HG03378 (cell line): ENCODE measurements around the gene ANAPC2.

Experiments
- ATAC-seq: cut with Tn5 transposase; IDR thresholded peaks from one replicate; pipeline ENCODE4 v1.9.1; 2021; ENCODE audit warnings: mild to moderate bottlenecking, moderate library complexity; ENCODE audit not compliant: unreplicated experiment

ANAPC2 gene

GRCh38 chr9:137164370-137165249, 23.8 kb downstream of the ANAPC2 start:
- ATAC-seq = no peak

- ATAC-seq = no peak
Measured at GRCh38 chr9:137163805-137164204, 24.6 kb downstream of the ANAPC2 start.

- ATAC-seq = no peak
Measured at GRCh38 chr9:137163365-137163715, 25.0 kb downstream of the ANAPC2 start.

DNA sequence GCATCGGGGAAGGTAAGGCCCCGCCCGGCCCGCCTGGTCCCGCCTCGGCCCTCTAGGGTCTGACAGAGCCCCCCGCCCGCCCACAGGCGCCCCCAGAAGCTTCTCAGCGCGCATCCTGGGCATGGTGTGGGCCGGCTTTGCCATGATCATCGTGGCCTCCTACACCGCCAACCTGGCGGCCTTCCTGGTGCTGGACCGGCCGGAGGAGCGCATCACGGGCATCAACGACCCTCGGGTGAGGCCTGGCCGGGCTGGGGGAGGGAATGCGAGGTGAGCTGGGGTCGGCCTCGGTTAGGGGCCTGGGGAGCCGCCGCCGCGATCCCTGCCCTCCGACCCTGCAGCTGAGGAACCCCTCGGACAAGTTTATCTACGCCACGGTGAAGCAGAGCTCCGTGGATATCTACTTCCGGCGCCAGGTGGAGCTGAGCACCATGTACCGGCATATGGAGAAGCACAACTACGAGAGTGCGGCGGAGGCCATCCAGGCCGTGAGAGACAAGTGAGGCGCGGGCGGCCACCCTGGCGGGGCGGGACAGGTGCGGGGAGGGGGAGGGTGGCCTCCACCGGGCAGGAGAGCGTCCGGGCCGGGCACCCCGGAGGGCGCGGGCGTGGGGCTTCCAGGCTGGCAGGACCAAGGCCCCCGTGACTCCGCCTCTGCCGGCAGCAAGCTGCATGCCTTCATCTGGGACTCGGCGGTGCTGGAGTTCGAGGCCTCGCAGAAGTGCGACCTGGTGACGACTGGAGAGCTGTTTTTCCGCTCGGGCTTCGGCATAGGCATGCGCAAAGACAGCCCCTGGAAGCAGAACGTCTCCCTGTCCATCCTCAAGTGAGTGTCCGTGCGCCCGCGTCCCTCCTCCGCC, 25.6 kb downstream of the ANAPC2 start:
- no peak for ATAC-seq

DNA sequence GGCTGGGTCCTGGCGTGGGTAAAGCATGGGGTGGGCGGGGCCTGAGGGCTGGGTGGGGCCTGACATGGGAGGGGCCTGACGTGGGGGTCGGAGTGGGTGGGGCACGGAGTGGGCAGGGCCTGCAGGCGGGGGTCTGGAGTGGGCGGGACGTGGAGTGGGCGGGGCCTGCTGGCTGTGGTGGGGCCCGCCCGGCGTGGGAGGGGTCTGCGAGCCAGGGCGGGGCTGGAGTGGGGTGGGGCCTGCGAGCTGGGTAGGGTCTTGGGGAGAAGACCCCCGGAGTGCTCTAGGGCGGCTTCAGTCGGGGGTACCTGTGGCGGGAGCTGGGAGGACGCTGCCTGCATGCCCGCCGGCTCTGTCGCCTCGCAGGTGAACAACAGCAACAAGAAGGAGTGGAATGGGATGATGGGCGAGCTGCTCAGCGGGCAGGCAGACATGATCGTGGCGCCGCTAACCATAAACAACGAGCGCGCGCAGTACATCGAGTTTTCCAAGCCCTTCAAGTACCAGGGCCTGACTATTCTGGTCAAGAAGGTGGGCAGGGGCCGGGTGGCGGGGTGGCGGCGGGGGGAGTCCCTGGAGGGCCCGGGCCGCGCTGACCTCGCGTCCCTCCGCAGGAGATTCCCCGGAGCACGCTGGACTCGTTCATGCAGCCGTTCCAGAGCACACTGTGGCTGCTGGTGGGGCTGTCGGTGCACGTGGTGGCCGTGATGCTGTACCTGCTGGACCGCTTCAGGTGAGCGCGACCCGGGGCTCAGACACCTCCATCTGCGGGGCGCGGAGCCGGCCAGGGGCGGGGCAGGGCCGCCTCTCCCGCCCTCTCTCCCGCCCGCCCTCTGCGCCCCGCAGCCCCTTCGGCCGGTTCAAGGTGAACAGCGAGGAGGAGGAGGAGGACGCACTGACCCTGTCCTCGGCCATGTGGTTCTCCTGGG, 26.5 kb downstream of the ANAPC2 start:
- ATAC-seq = no peak

DNA sequence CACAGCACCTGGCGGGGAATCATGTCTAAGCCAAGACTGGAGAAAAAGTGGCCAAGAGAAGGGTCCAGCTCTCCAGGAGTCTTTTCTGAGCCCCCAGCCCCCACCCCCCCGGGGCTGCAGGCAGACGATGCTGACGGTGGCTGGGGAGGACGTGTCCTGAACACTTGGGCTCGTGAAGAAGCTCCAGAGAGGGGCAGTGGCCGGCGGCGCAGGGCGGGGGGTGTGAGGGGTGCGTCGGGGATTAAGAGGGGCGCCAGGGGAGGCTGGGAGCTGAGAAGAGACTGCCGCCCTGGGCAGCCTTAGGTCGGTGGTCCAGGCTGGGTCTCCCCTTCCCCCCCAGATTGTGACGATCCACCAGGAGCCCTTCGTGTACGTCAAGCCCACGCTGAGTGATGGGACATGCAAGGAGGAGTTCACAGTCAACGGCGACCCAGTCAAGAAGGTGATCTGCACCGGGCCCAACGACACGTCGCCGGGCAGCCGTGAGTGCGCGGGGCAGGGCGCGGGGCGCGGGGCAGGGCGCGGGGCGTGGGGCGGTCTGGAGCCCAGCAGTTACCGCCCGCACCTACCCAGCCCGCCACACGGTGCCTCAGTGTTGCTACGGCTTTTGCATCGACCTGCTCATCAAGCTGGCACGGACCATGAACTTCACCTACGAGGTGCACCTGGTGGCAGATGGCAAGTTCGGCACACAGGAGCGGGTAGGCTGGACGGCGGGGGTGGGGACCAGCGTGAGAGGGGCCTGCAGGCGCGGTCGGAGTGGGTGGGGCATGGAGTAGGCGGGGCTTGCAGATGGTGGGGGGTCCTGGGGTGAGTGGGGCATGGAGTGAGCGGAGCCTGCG, 27.4 kb downstream of the ANAPC2 start:
- ATAC-seq = no peak

- ATAC-seq = no peak
Measured at GRCh38 chr9:137160054-137160425, 28.3 kb downstream of the ANAPC2 start.

- ATAC-seq = no peak
Measured at GRCh38 chr9:137159105-137160053, 29.0 kb downstream of the ANAPC2 start.

DNA sequence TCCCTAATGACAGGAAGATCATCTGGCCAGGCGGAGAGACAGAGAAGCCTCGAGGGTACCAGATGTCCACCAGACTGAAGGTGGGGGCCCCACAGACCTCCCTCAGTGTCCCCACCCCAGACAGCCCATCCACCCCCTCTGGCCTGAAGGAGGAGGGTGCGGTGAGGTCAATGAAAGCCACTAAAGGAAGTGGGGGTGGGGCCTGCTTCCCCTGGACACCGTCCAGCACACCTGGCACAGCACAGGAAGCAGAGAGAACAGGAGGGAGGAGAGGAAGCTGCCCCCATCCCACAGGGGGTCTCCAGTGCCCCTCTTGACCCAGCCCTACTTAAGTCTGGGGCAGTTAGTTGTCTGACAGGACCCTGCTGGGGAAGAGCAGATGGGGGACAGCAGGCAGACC, 29.7 kb downstream of the ANAPC2 start:
- ATAC-seq = no peak

DNA sequence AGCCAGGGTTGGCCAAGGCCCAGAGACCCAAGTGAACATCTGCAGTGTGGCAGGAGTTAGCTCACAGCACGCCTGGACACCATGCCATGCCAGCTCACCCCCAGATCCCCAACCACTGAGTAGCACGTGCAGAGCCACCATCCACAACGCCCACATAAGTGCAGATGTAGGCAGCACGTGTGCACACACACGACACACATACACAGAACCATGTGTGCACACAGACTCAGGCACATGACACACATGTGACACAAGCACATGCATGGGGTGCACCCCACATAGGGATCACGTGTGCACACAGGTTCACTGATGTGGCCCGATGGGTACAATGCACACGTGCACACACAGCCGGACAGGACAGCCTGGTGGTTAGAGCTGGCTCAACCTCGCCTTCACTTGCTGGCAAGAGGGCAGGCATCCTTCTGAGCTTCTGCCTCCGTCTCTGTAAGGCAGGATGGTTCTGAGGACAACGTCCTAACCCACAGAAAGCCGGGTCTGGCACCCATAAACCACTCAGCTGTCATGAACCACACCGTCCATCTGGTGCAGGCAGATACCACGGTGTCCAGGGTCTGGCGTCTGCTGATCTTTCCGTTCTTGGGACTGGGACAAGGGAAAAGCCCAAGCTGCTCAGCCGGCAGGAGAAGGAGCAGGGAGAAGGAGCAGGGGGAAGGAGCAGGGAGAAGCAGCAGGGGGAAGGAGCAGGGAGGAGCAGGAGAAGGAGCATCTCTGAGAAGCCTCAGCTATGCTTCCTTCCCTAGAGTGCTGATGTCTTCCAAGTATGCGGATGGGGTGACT, 30.5 kb downstream of the ANAPC2 start:
- ATAC-seq = no peak

GRCh38 chr9:137156567-137157375, 31.6 kb downstream of the ANAPC2 start:
- no peak for ATAC-seq

DNA sequence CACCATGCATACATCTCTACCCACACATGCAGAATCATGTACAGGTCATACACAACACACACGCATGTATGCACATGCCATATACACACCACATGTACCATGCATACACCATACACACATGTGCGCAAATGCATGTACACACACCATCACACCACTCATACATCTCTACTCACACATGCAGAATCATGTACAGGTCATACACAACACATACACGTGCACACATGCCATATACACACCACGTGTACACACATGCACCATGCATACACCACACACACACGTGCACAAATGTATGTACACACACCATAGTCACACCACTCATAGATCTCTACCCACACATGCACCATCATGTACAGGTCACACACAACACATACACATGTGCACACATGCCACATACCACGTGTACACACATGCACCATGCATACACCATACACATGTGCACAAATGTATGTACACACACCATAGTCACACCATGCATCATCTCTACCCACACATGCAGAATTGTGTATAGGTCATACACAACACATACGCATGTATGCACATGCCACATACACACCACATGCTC, 35.4 kb downstream of the ANAPC2 start:
- ATAC-seq = no peak

GRCh38 chr9:137150617-137151457, 37.5 kb downstream of the ANAPC2 start:
- ATAC-seq = no peak

GRCh38 chr9:137149942-137150616, 38.3 kb downstream of the ANAPC2 start:
- no peak for ATAC-seq

DNA sequence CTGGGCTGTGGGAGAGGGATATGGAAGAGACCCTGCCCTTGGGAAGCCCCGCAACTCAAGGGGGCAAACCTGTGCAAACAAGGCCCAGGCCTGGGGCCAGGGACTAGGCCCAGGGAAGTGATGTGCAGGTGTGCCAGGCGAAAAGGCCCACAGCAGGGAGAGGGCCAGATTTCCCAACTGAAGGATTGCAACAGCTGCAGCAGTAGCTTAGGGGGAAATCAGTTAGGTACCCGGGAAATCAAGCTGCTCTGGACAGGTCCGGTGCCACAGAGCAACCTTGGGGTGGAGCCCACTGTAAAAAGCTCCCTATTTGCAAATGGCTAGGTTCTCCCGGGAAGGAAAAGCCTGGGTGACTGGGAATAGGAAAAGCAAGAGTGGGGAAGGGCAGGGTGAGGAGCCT, 39.0 kb downstream of the ANAPC2 start:
- ATAC-seq = no peak

- ATAC-seq = no peak
Measured at GRCh38 chr9:137148661-137149060, 39.7 kb downstream of the ANAPC2 start.
